Keratinocyte (primary cell): Measurements from ENCODE around the gene NDUFAB1. TPM values are rescaled to one million over a fixed set of nuclear protein-coding genes. Genes with fewer than 3 reads are reported as not detected.

Experiments used
- DNase-seq: peaks from one replicate; pipeline ENCODE4 v3.0.0-alpha.2; 2011; ENCODE audit warnings: low read depth, missing footprints, low spot score
- FAIRE-seq: peaks from 2 replicates; lab custom pipeline; 2011; peaks lifted over from hg19 to GRCh38; lab: Jason Lieb, UNC
- H2AFZ ChIP-seq: 2 replicates; pipeline ENCODE4 v1.6.0; 2012; ENCODE audit warnings: low read length, control low read depth, inconsistent platforms; ENCODE audit not compliant: control insufficient read depth
- H3K27ac ChIP-seq: 2 replicates; pipeline ENCODE4 v1.5.1; 2011; ENCODE audit warnings: low read length; ENCODE audit not compliant: control insufficient read depth, insufficient read depth
- H3K27me3 ChIP-seq: 3 replicates; pipeline ENCODE4 v1.6.0; 2011; ENCODE audit warnings: low read length; ENCODE audit not compliant: control insufficient read depth, insufficient read depth; ENCODE audit errors: extremely low read depth
- H3K36me3 ChIP-seq, 2 experiments: 2 replicates in 1 of 2; 3 replicates in 1 of 2; pipeline ENCODE4 v1.5.1; 2011; ENCODE audit warnings: low read length in 2 of 2, mild to moderate bottlenecking in 1 of 2; ENCODE audit not compliant: control insufficient read depth in 2 of 2, insufficient read depth in 2 of 2; ENCODE audit errors: extremely low read depth in 1 of 2
- H3K4me1 ChIP-seq: 3 replicates; pipeline ENCODE4 v1.5.1; 2011; ENCODE audit warnings: low read length; ENCODE audit not compliant: control insufficient read depth, insufficient read depth; ENCODE audit errors: extremely low read depth
- H3K4me2 ChIP-seq: 3 replicates; pipeline ENCODE4 v1.6.0; 2011; ENCODE audit warnings: low read depth, low read length; ENCODE audit not compliant: control insufficient read depth, insufficient read depth; ENCODE audit errors: extremely low read depth
- H3K4me3 ChIP-seq, 3 experiments: fragments of 200-600 bp in 1 of 3; sonication (generic) in 1 of 3; 2 replicates in 2 of 3; 3 replicates in 1 of 3; pipeline ENCODE4 v1.5.1; 2011 to 2016; ENCODE audit warnings: low read length in 3 of 3, mild to moderate bottlenecking in 3 of 3, control low read depth in 2 of 3, inconsistent platforms in 1 of 3, low read depth in 1 of 3, mixed read lengths in 1 of 3, mixed run types in 1 of 3, moderate library complexity in 1 of 3; ENCODE audit not compliant: control insufficient read depth in 2 of 3, insufficient read depth in 2 of 3; ENCODE audit errors: extremely low read depth in 1 of 3
- H3K79me2 ChIP-seq: 2 replicates; pipeline ENCODE4 v1.6.0; 2012; ENCODE audit warnings: low read length; ENCODE audit not compliant: control insufficient read depth, insufficient read depth
- H3K9ac ChIP-seq: 3 replicates; pipeline ENCODE4 v1.6.0; 2011; ENCODE audit warnings: low read length; ENCODE audit not compliant: control insufficient read depth, insufficient read depth; ENCODE audit errors: extremely low read depth
- H3K9me1 ChIP-seq: 3 replicates; pipeline ENCODE4 v1.6.0; 2011; ENCODE audit warnings: low read length; ENCODE audit not compliant: control insufficient read depth, insufficient read depth; ENCODE audit errors: extremely low read depth
- H3K9me3 ChIP-seq: 2 replicates; pipeline ENCODE4 v1.5.1; 2012; ENCODE audit warnings: low read depth, low read length; ENCODE audit not compliant: control insufficient read depth
- H4K20me1 ChIP-seq: 3 replicates; pipeline ENCODE4 v1.6.0; 2011; ENCODE audit warnings: low read length; ENCODE audit not compliant: control insufficient read depth, insufficient read depth; ENCODE audit errors: extremely low read depth
- EZH2 ChIP-seq: IDR thresholded peaks from one replicate; pipeline ENCODE4 v1.6.1; 2012; ENCODE audit warnings: inconsistent platforms, mild to moderate bottlenecking, low read length, moderate library complexity
- dilution Hi-C: fragments of 300-500 bp; cut with MboI; formaldehyde crosslinking; loops from one replicate; pipeline ENCODE4 v1.7.0; 2020; ENCODE audit warnings: low sequenced_read_pairs; ENCODE audit not compliant: extremely low pct_ligation_motif_present
- polyA plus RNA-seq, 5 experiments: library from polyadenylated mRNA; depleted of rRNA in 3 of 5; stranded (reverse) in 3 of 5; stranded (forward) in 1 of 5; unstranded in 1 of 5; fragments of >200 nt; gene quantifications; 1 replicate in 1 of 5; 2 replicates in 3 of 5; 3 replicates in 1 of 5; pipeline versions ENCODE4 v1.2.1 to v1.2.3, GENCODE V29; 2011 to 2012; ENCODE audit warnings: missing spikeins in 2 of 5, low read depth in 1 of 5, low replicate concordance in 1 of 5
- TF ChIP-seq, protein P1 (sequence below), 3 experiments: IDR thresholded peaks in 1 of 3; conservative IDR thresholded peaks in 1 of 3; optimal IDR thresholded peaks in 1 of 3; 2 replicates in 2 of 3; 3 replicates in 1 of 3; pipeline versions ENCODE3 to v1.5.1; 2011; ENCODE audit warnings: low read length in 3 of 3, mild to moderate bottlenecking in 3 of 3, moderate library complexity in 2 of 3, control low read depth in 1 of 3, inconsistent platforms in 1 of 3; ENCODE audit not compliant: insufficient read depth in 2 of 3; ENCODE audit errors: extremely low read depth in 1 of 3

The NDUFAB1 gene
- polyA plus RNA-seq, 1 donor (not counting 4 experiments of a cell fraction or from before 2014, with no cell fraction given) = 202 TPM

DNA sequence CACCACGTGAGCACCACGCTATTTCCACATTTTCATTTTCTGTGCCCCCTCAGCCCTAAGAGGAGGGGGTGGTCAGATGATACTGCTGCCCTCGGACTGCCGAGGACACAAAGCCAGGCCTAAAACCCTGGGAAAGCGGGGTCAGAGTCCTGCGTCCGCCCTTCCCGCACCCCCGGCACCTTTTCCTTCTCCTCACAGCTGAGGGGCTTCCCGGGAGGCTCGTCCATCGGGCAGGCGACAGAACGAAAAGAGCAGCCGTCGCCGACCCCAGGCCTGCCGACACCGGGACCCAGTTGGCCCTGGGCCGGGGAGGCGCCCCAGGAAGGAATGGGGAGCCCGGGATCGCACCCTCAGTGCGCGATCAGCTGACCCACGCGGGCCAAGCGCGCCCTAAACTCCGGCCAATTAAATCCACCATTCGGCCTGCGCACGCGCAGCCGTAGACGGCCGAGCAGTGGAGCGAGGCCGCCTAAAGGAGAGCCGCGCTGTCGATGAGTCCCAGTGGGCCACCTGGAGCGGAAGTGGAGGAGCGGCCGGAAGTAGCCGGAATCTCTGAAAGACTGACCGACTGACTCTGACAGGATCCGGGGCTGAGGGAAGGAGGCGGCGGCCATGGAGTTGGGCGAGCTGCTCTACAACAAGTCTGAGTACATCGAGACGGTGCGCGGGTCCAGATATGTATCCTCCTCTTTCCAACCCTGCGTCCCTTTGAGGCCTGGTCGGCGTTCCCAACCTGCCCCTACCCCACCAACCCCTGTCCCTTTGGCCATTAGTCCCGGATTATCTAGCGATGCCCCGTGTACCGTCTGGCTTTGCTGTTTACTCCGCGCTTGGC is 45.0 kb upstream of the NDUFAB1 start, which contains the start of the genes DCTN5 and PALB2:
Gene DCTN5, plus strand, starts transcription at position 536 of the 835 bp plus-strand sequence. Its CDS starts 77 bp downstream, at position 613.
Gene PALB2, minus strand, starts transcription at position 380 of the 835 bp plus-strand sequence. Its CDS starts 153 bp downstream, at position 227.
- DNase-seq = peak; percentile 54
- TF ChIP-seq, protein P1, sequence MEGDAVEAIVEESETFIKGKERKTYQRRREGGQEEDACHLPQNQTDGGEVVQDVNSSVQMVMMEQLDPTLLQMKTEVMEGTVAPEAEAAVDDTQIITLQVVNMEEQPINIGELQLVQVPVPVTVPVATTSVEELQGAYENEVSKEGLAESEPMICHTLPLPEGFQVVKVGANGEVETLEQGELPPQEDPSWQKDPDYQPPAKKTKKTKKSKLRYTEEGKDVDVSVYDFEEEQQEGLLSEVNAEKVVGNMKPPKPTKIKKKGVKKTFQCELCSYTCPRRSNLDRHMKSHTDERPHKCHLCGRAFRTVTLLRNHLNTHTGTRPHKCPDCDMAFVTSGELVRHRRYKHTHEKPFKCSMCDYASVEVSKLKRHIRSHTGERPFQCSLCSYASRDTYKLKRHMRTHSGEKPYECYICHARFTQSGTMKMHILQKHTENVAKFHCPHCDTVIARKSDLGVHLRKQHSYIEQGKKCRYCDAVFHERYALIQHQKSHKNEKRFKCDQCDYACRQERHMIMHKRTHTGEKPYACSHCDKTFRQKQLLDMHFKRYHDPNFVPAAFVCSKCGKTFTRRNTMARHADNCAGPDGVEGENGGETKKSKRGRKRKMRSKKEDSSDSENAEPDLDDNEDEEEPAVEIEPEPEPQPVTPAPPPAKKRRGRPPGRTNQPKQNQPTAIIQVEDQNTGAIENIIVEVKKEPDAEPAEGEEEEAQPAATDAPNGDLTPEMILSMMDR (optimal IDR thresholded peaks at IDR 0.05 in 1 of 3, IDR thresholded peaks at IDR 0.05 in 1 of 3, conservative IDR thresholded peaks at IDR 0.05 in 1 of 3; ENCODE audit: extremely low read depth in 1 of 3, insufficient read depth in 2 of 3, low read length in 3 of 3) = no peak
- Histone ChIP-seq H3K36me3 (peaks cover 3 to 8% of the 10 kb centered on the region in 2 experiments), H3K9me1 (peaks cover 2% of the 10 kb centered on the region), H3K27me3 (no peaks in the 10 kb centered on the region), H3K9me3 (no peaks in the 10 kb centered on the region), H3K79me2 (peaks cover 57% of the 10 kb centered on the region), H3K9ac (peak within 1 kb of the TSS; percentile 98), H3K4me2 (peak within 1 kb of the TSS; percentile 85), H2AFZ (peak within 1 kb of the TSS; percentile 99), H3K4me1 (peaks cover 13% of the 10 kb centered on the region), H3K27ac (peak within 1 kb of the TSS; percentile 90), H3K4me3 (peak within 1 kb of the TSS; percentile 89 to 99 (median 99)), H4K20me1 (no peaks in the 10 kb centered on the region)
- no peak for FAIRE-seq
- dilution Hi-C loops = no loop called here

DNA sequence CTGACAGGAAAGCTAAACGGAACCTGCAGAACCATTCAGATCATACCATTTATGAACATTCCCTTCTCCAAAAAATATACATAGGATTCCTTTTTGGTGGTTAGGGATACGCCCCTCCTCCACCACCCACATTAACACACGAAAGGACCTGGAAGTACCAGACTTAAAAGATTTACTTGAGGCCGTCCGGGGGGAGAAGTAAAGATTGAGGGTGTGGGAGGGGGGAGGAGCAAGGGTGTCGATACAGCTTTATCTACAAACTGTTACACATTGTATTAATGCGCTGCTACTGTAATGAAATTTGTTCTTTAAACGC is 44.5 kb upstream of the NDUFAB1 start:
- DNase-seq (no peak), FAIRE-seq (no peak)
- Histone ChIP-seq H3K9ac (peak overlapping the region; percentile 98), H3K27me3 (no peaks in the 10 kb centered on the region), H3K9me3 (no peaks in the 10 kb centered on the region), H3K27ac (peak overlapping the region; percentile 90), H4K20me1 (no peaks in the 10 kb centered on the region), H3K79me2 (peaks cover 51% of the 10 kb centered on the region), H3K36me3 (peaks cover 7 to 8% of the 10 kb centered on the region in 2 experiments), H3K9me1 (peaks cover 2% of the 10 kb centered on the region), H3K4me3 (peak overlapping the region; percentile 89 to 99 (median 99)), H2AFZ (peak overlapping the region; percentile 85), H3K4me1 (peaks cover 13% of the 10 kb centered on the region), H3K4me2 (peak overlapping the region; percentile 84)
- no peak for TF ChIP-seq EZH2
- TF ChIP-seq, protein P1 (optimal IDR thresholded peaks at IDR 0.05 in 1 of 3, IDR thresholded peaks at IDR 0.05 in 1 of 3, conservative IDR thresholded peaks at IDR 0.05 in 1 of 3; ENCODE audit: extremely low read depth in 1 of 3, insufficient read depth in 2 of 3, low read length in 3 of 3) = no peak
- dilution Hi-C loops = no loop called here
